Measurements from ENCODE around the gene ADGRG3.

ADGRG3 gene

DNA sequence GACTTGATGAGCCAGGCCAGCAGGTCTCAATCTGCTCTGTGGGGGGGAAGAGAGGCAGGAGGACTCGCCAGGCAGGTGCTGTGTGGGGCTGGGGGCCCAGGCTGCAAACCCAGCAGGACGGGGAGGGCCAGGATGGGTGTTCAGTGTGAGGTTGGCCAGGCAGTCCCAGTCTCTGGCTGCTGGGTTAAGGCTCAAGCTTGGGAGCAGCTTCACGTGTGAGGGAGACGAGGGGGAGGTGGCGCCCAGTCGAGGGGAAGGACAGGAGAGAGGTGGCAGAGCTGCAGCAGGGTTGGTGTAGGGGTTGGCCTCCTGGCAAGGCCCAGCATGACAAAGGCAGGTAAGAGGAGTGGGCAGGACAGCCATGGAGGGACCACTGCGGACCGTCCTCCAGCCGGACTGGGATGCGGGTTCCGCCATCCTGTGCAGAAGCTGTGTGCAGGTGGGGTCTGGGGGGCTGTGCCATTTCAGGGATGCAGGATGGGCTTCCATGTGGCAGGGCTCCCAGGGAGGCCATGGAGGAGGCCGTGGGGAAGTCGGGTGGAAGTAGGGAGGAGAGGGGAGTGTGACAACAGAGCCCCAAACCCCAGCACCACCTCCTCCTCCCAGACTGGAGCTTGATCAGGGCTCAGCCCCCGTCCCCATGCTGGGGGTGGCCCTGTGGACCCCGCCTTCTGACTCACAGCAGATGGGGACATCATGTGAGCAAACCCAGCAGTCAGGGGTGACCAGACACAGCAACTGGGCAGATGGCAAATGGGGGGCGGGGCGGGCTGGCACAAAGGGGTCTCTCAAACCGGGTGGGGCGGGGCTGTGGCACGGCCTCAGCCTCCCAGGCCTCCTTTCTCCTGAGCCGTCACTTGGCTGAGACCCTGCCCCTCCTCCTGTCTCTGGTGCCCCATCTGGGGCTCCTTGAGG, 36.9 kb upstream of the ADGRG3 start:
- DNase-seq (ENCODE audit: low read depth, low spot score) = no peak
- H3K4me3 ChIP-seq (ENCODE audit: low read depth, low read length) = no peak overlapping the region
- TF ChIP-seq, protein P1, sequence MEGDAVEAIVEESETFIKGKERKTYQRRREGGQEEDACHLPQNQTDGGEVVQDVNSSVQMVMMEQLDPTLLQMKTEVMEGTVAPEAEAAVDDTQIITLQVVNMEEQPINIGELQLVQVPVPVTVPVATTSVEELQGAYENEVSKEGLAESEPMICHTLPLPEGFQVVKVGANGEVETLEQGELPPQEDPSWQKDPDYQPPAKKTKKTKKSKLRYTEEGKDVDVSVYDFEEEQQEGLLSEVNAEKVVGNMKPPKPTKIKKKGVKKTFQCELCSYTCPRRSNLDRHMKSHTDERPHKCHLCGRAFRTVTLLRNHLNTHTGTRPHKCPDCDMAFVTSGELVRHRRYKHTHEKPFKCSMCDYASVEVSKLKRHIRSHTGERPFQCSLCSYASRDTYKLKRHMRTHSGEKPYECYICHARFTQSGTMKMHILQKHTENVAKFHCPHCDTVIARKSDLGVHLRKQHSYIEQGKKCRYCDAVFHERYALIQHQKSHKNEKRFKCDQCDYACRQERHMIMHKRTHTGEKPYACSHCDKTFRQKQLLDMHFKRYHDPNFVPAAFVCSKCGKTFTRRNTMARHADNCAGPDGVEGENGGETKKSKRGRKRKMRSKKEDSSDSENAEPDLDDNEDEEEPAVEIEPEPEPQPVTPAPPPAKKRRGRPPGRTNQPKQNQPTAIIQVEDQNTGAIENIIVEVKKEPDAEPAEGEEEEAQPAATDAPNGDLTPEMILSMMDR (IDR thresholded peaks at IDR 0.05; ENCODE audit: low read depth, low read length) = no peak
- in situ Hi-C loops (cut with HindIII; ENCODE audit: low sequenced_read_pairs) = no loop called here

GRCh38 chr16:57632568-57632967, 35.5 kb upstream of the ADGRG3 start:
- in situ Hi-C loops (cut with HindIII; ENCODE audit: low sequenced_read_pairs) = no loop called here
- H3K4me3 ChIP-seq (ENCODE audit: low read depth, low read length) = no peak overlapping the region
- DNase-seq (ENCODE audit: low read depth, low spot score) = no peak
- TF ChIP-seq, protein P1 (IDR thresholded peaks at IDR 0.05; ENCODE audit: low read depth, low read length) = no peak

GRCh38 chr16:57633383-57634064, 34.6 kb upstream of the ADGRG3 start:
- TF ChIP-seq, protein P1 (IDR thresholded peaks at IDR 0.05; ENCODE audit: low read depth, low read length) = no peak
- no peak overlapping the region for H3K4me3 ChIP-seq (ENCODE audit: low read depth, low read length)
- no peak for DNase-seq (ENCODE audit: low read depth, low spot score)
- in situ Hi-C loops (cut with HindIII; ENCODE audit: low sequenced_read_pairs) = no loop called here

GRCh38 chr16:57634171-57634570, 33.9 kb upstream of the ADGRG3 start:
- no peak overlapping the region for H3K4me3 ChIP-seq (ENCODE audit: low read depth, low read length)
- TF ChIP-seq, protein P1 (IDR thresholded peaks at IDR 0.05; ENCODE audit: low read depth, low read length) = no peak
- in situ Hi-C loops (cut with HindIII; ENCODE audit: low sequenced_read_pairs) = no loop called here
- no peak for DNase-seq (ENCODE audit: low read depth, low spot score)

DNA sequence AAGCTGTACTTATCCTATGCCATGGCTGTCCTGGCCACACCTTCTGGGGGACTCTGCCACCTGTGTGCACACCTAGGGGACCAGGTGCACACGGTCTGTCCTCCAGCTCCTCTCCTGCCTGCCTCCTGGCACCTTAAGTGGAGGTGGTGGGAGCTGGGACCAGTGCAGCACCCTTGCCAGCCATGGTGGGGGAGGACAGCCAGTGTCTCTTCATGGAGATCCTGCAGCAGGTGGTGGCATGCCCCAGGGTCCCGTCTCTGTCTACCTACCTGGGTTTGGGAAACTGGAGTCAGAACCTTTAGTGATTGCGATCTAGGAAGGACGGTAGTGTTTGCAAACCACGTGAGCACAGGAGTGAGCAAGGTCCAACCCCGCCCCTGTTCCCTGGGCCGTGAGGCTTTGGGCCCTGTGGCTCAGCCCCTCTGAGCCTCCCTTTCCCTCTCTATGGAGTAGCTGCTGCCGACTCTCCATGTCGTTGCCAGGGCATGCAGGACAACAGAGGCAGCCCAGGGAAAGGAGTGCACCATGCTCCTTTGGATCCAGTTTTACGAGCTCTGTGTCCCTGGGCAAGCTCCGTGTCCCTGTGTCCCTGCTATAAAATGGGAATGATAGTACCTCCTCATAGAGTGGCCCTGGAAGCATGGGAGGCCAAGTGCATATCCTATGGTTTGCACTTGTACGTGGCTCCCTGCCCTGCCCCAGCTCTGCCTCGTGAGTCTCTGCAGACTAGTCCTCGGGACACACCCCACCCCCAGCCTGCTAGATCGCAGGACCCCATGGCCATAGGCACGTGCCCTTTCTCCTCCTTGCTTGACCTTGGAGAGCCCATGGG, 32.6 kb upstream of the ADGRG3 start:
- TF ChIP-seq, protein P1 (IDR thresholded peaks at IDR 0.05; ENCODE audit: low read depth, low read length) = no peak
- no peak overlapping the region for H3K4me3 ChIP-seq (ENCODE audit: low read depth, low read length)
- in situ Hi-C loops (cut with HindIII; ENCODE audit: low sequenced_read_pairs) = no loop called here
- no peak for DNase-seq (ENCODE audit: low read depth, low spot score)

DNA sequence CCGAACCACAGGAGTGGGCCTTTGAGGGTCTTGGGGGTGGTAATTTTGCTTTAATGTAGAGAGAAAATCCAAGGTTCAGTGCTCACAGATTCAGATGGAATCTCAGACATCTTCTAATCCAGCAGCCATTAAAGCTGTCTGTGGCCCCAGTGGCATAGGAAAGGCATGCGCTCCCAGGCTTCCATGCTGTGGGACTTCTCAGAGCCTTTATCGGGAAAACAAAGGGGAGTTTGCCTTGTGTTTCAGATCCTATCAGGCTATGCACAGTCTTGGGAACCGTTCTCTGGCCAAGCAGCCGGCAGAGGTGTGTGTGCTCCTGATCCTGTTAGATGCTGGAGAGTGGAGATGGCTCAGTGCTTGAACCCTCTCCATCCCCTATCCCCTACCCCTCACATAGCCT, 31.9 kb upstream of the ADGRG3 start:
- TF ChIP-seq, protein P1 (IDR thresholded peaks at IDR 0.05; ENCODE audit: low read depth, low read length) = no peak
- in situ Hi-C loops (cut with HindIII; ENCODE audit: low sequenced_read_pairs) = no loop called here
- no peak for DNase-seq (ENCODE audit: low read depth, low spot score)
- no peak overlapping the region for H3K4me3 ChIP-seq (ENCODE audit: low read depth, low read length)
